ENCODE measurements around the gene C1orf50. TPM values are rescaled to one million over a fixed set of nuclear protein-coding genes. Genes with fewer than 3 reads are reported as not detected.
A peak's percentile ranks its signal among the peaks of the same experiment; 100 is the strongest.

Gene C1orf50
- total and polyA plus RNA-seq, 3 experiments from 2014 or later, result 3.5 to 8.7 (median 5.4) TPM

GRCh38 chr1:42767510-42768000 lies 506 bp downstream of the C1orf50 start:
- POLR2A ChIA-PET, result interaction anchor here (0.6 to 2.8 kb wide), 10 partner anchors 18 to 1179 kb away, joined by 3 to 45 read pairs (median 6); partner anchors contain the start of genes CCDC30, ERMAP, IPO13 and SVBP
- no peak for DNase-seq
- Mint-ChIP-seq H3K36me3 (peaks cover 0 to 28% (median 5%) of the 10 kb centered on the region in 3 donors), H3K4me3 (no peak overlapping the region), H3K9me3 (no peaks in the 10 kb centered on the region), H3K27me3 (no peaks in the 10 kb centered on the region), H3K4me1 (peaks cover 27 to 45% (median 41%) of the 10 kb centered on the region in 3 donors), H3K27ac (peak overlapping the region; percentile 64 to 97 (median 94))
- H3K4me1 ChIP-seq (ENCODE audit: insufficient read depth, low read length), result peaks cover 37% of the 10 kb centered on the region
- peak overlapping the region; percentile 83 for H3K4me3 ChIP-seq (ENCODE audit: low read length)
- no peaks in the 10 kb centered on the region for H3K27me3 ChIP-seq (ENCODE audit: insufficient read depth, low read length, poor library complexity, severe bottlenecking)
- H3K9me3 ChIP-seq (ENCODE audit: low read length), result no peaks in the 10 kb centered on the region
- CTCF ChIA-PET, result interaction anchor here (0.7 to 3.1 kb wide), 14 partner anchors 10 to 306 kb away, joined by 3 to 17 read pairs (median 6); partner anchors contain the start of genes PPIH and ZNF691
- peak overlapping the region; percentile 90 for H3K27ac ChIP-seq (ENCODE audit: low read depth, low read length)
- H3K36me3 ChIP-seq (ENCODE audit: insufficient read depth, low read length), result no peaks in the 10 kb centered on the region

- H3K27me3 Mint-ChIP-seq, result peaks cover 0 to 1% of the 10 kb centered on the region in 2 donors
- H3K27me3 ChIP-seq (ENCODE audit: insufficient read depth, low read length, poor library complexity, severe bottlenecking), result no peaks in the 10 kb centered on the region
- peak overlapping the region in 6 of 8 donors; percentile 64 to 97 (median 94) for H3K27ac Mint-ChIP-seq
- peak overlapping the region; percentile 90 for H3K27ac ChIP-seq (ENCODE audit: low read depth, low read length)
- no peaks in the 10 kb centered on the region for H3K36me3 ChIP-seq (ENCODE audit: insufficient read depth, low read length)
- peaks cover 0 to 31% (median 5%) of the 10 kb centered on the region in 3 donors for H3K36me3 Mint-ChIP-seq
- ChIA-PET CTCF (interaction anchor here (2.0 to 3.1 kb wide), 2 partner anchors 9 to 84 kb away, joined by 6 to 15 read pairs; no protein-coding TSS in a partner anchor), POLR2A (interaction anchor here (1.9 kb wide), 1 partner anchor 78 kb away, joined by 18 read pairs; the partner anchor contains the start of gene ZNF691)
- peak overlapping the region; percentile 83 for H3K4me3 ChIP-seq (ENCODE audit: low read length)
- H3K9me3 Mint-ChIP-seq, result no peaks in the 10 kb centered on the region
- no peak for DNase-seq
- no peak overlapping the region for H3K4me3 Mint-ChIP-seq
- H3K9me3 ChIP-seq (ENCODE audit: low read length), result no peaks in the 10 kb centered on the region
- H3K4me1 Mint-ChIP-seq, result peaks cover 31 to 50% (median 45%) of the 10 kb centered on the region in 3 donors
- H3K4me1 ChIP-seq (ENCODE audit: insufficient read depth, low read length), result peaks cover 37% of the 10 kb centered on the region
Measured at GRCh38 chr1:42768172-42768571, 1.1 kb downstream of the C1orf50 start.

GRCh38 chr1:42769811-42770210 lies 2.8 kb downstream of the C1orf50 start:
- ChIA-PET POLR2A (no interaction called here), CTCF (interaction anchor here (2.0 kb wide), 1 partner anchor 8 kb away, joined by 6 read pairs; no protein-coding TSS in a partner anchor)
- peaks cover 2 to 46% (median 6%) of the 10 kb centered on the region in 3 donors for H3K36me3 Mint-ChIP-seq

GRCh38 chr1:42773420-42773819 lies 6.4 kb downstream of the C1orf50 start:
- Histone ChIP-seq H3K36me3 (ENCODE audit: insufficient read depth, low read length) (peaks cover 27% of the 10 kb centered on the region), H3K4me3 (ENCODE audit: low read length) (no peak overlapping the region), H3K27ac (ENCODE audit: low read depth, low read length) (no peak overlapping the region), H3K9me3 (ENCODE audit: low read length) (no peaks in the 10 kb centered on the region), H3K27me3 (ENCODE audit: insufficient read depth, low read length, poor library complexity, severe bottlenecking) (no peaks in the 10 kb centered on the region), H3K4me1 (ENCODE audit: insufficient read depth, low read length) (peaks cover 14% of the 10 kb centered on the region)
- Mint-ChIP-seq H3K36me3 (peaks cover 8 to 72% (median 20%) of the 10 kb centered on the region in 3 donors), H3K9me3 (no peaks in the 10 kb centered on the region), H3K27me3 (peaks cover 0 to 1% of the 10 kb centered on the region in 2 donors), H3K27ac (peak overlapping the region in 3 of 8 donors; percentile 7 to 19 (median 8)), H3K4me1 (peaks cover 30 to 58% (median 51%) of the 10 kb centered on the region in 3 donors), H3K4me3 (no peak overlapping the region)
- CTCF ChIA-PET, result interaction anchor here (1.1 kb wide), 1 partner anchor 20 kb away, joined by 3 read pairs; no protein-coding TSS in a partner anchor
- POLR2A ChIA-PET, result no interaction called here
- DNase-seq, result no peak

More at GRCh38 chr1:42769811-42770210, 2.8 kb downstream of the C1orf50 start:
- no peak for DNase-seq
- H3K4me3 ChIP-seq (ENCODE audit: low read length), result no peak overlapping the region
- H3K27ac ChIP-seq (ENCODE audit: low read depth, low read length), result no peak overlapping the region
- H3K27me3 ChIP-seq (ENCODE audit: insufficient read depth, low read length, poor library complexity, severe bottlenecking), result no peaks in the 10 kb centered on the region
- H3K4me1 ChIP-seq (ENCODE audit: insufficient read depth, low read length), result peaks cover 31% of the 10 kb centered on the region
- no peaks in the 10 kb centered on the region for H3K9me3 ChIP-seq (ENCODE audit: low read length)
- peaks cover 4% of the 10 kb centered on the region for H3K36me3 ChIP-seq (ENCODE audit: insufficient read depth, low read length)
- Mint-ChIP-seq H3K27me3 (peaks cover 0 to 1% of the 10 kb centered on the region in 2 donors), H3K9me3 (no peaks in the 10 kb centered on the region), H3K4me1 (peaks cover 32 to 54% (median 53%) of the 10 kb centered on the region in 3 donors), H3K4me3 (peak overlapping the region in 5 of 7 donors; percentile 39 to 74 (median 49)), H3K27ac (peak overlapping the region in 4 of 8 donors; percentile 27 to 55 (median 37))

GRCh38 chr1:42774928-42775526 lies 8.0 kb downstream of the C1orf50 start:
- Histone ChIP-seq H3K4me3 (ENCODE audit: low read length) (no peak overlapping the region), H3K9me3 (ENCODE audit: low read length) (no peaks in the 10 kb centered on the region), H3K27ac (ENCODE audit: low read depth, low read length) (no peak overlapping the region), H3K27me3 (ENCODE audit: insufficient read depth, low read length, poor library complexity, severe bottlenecking) (no peaks in the 10 kb centered on the region), H3K4me1 (ENCODE audit: insufficient read depth, low read length) (peaks cover 6% of the 10 kb centered on the region), H3K36me3 (ENCODE audit: insufficient read depth, low read length) (peaks cover 34% of the 10 kb centered on the region)
- Mint-ChIP-seq H3K27ac (peak overlapping the region in 3 of 8 donors; percentile 6 to 54 (median 51)), H3K4me3 (no peak overlapping the region), H3K27me3 (peaks cover 0 to 1% of the 10 kb centered on the region in 2 donors), H3K9me3 (no peaks in the 10 kb centered on the region), H3K4me1 (peaks cover 25 to 45% (median 38%) of the 10 kb centered on the region in 3 donors), H3K36me3 (peaks cover 8 to 79% (median 22%) of the 10 kb centered on the region in 3 donors)
- ChIA-PET CTCF (no interaction called here), POLR2A (interaction anchor here (0.6 kb wide), 1 partner anchor 120 kb away, joined by 4 read pairs; no protein-coding TSS in a partner anchor)
- no peak for DNase-seq

- Mint-ChIP-seq H3K27me3 (peaks cover 0 to 1% of the 10 kb centered on the region in 2 donors), H3K27ac (peak overlapping the region in 2 of 8 donors; percentile 17 to 77), H3K9me3 (no peaks in the 10 kb centered on the region), H3K36me3 (peaks cover 8 to 86% (median 23%) of the 10 kb centered on the region in 3 donors), H3K4me1 (peaks cover 19 to 34% (median 28%) of the 10 kb centered on the region in 3 donors), H3K4me3 (no peak overlapping the region)
- Histone ChIP-seq H3K27ac (ENCODE audit: low read depth, low read length) (no peak overlapping the region), H3K27me3 (ENCODE audit: insufficient read depth, low read length, poor library complexity, severe bottlenecking) (no peaks in the 10 kb centered on the region), H3K36me3 (ENCODE audit: insufficient read depth, low read length) (peaks cover 41% of the 10 kb centered on the region), H3K4me1 (ENCODE audit: insufficient read depth, low read length) (no peaks in the 10 kb centered on the region), H3K4me3 (ENCODE audit: low read length) (no peak overlapping the region), H3K9me3 (ENCODE audit: low read length) (no peaks in the 10 kb centered on the region)
- POLR2A ChIA-PET, result interaction anchor here (0.7 kb wide), 1 partner anchor 90 kb away, joined by 3 read pairs; no protein-coding TSS in a partner anchor
- no peak for DNase-seq
- CTCF ChIA-PET, result interaction anchor here (2.2 to 5.3 kb wide), 2 partner anchors 8 to 298 kb away, joined by 6 to 35 read pairs; no protein-coding TSS in a partner anchor
Measured at GRCh38 chr1:42776502-42776901, 9.5 kb downstream of the C1orf50 start.

GRCh38 chr1:42777852-42778251 lies 10.8 kb downstream of the C1orf50 start:
- Histone ChIP-seq H3K36me3 (ENCODE audit: insufficient read depth, low read length) (peaks cover 41% of the 10 kb centered on the region), H3K4me3 (ENCODE audit: low read length) (no peak overlapping the region), H3K9me3 (ENCODE audit: low read length) (no peaks in the 10 kb centered on the region), H3K4me1 (ENCODE audit: insufficient read depth, low read length) (no peaks in the 10 kb centered on the region), H3K27me3 (ENCODE audit: insufficient read depth, low read length, poor library complexity, severe bottlenecking) (no peaks in the 10 kb centered on the region), H3K27ac (ENCODE audit: low read depth, low read length) (no peak overlapping the region)
- Mint-ChIP-seq H3K9me3 (no peaks in the 10 kb centered on the region), H3K4me1 (peaks cover 13 to 26% (median 20%) of the 10 kb centered on the region in 3 donors), H3K4me3 (no peak overlapping the region), H3K36me3 (peaks cover 8 to 91% (median 26%) of the 10 kb centered on the region in 3 donors), H3K27me3 (peaks cover 0 to 1% of the 10 kb centered on the region in 2 donors), H3K27ac (peak overlapping the region in 5 of 8 donors; percentile 50 to 77 (median 77))
- ChIA-PET CTCF (interaction anchor here (0.8 to 5.3 kb wide), 4 partner anchors 9 to 296 kb away, joined by 3 to 35 read pairs (median 5); no protein-coding TSS in a partner anchor), POLR2A (no interaction called here)
- DNase-seq, result peak in 1 of 5 donors; percentile 15

All from CD8-positive, alpha-beta memory T cell (primary cell).